Smooth muscle cell (in vitro differentiated cells): Measurements from ENCODE around the gene CDH13. TPM values are rescaled to one million over a fixed set of nuclear protein-coding genes. Genes with fewer than 3 reads are reported as not detected.

ENCODE experiments used
- DNase-seq: peaks from one replicate; lab custom pipeline; 2025; ENCODE audit not compliant: unreplicated experiment; lab: John Stamatoyannopoulos, UW
- H2AFZ ChIP-seq: fragments of 200-600 bp; sonication (generic); 2 replicates; pipeline ENCODE4 v1.6.0; 2016; ENCODE audit warnings: antibody characterized with exemption, low read depth, mild to moderate bottlenecking
- H3F3A ChIP-seq: fragments of 200-600 bp; sonication (generic); 2 replicates; pipeline ENCODE4 v1.6.0; 2017; ENCODE audit warnings: antibody characterized with exemption, low read depth
- H3K27ac ChIP-seq: fragments of 200-600 bp; sonication (generic); 2 replicates; pipeline ENCODE4 v1.5.1; 2016; ENCODE audit warnings: low read depth, mild to moderate bottlenecking
- H3K27me3 ChIP-seq: fragments of 200-600 bp; sonication (generic); 2 replicates; pipeline ENCODE4 v1.6.1; 2016; ENCODE audit warnings: low read depth, mild to moderate bottlenecking
- H3K36me3 ChIP-seq: fragments of 200-600 bp; sonication (generic); 2 replicates; pipeline ENCODE4 v1.5.1; 2016; ENCODE audit warnings: low read depth
- H3K4me1 ChIP-seq: fragments of 200-600 bp; sonication (generic); 2 replicates; pipeline ENCODE4 v1.5.1; 2016; ENCODE audit warnings: low read depth
- H3K4me2 ChIP-seq: fragments of 200-600 bp; sonication (generic); 2 replicates; pipeline ENCODE4 v1.6.0; 2016; ENCODE audit warnings: mild to moderate bottlenecking
- H3K4me3 ChIP-seq: fragments of 200-600 bp; sonication (generic); 2 replicates; pipeline ENCODE4 v1.5.1; 2016; ENCODE audit warnings: mild to moderate bottlenecking
- H3K79me2 ChIP-seq: fragments of 200-600 bp; sonication (generic); 2 replicates; pipeline ENCODE4 v1.6.0; 2016; ENCODE audit warnings: low read depth, mild to moderate bottlenecking
- H3K9ac ChIP-seq: fragments of 200-600 bp; sonication (generic); 2 replicates; pipeline ENCODE4 v1.6.0; 2016; ENCODE audit warnings: low read depth
- H3K9me3 ChIP-seq: fragments of 200-600 bp; sonication (generic); replicated peaks from 2 replicates; pipeline ENCODE4 v1.5.1; 2016; ENCODE audit warnings: low read depth
- H4K20me1 ChIP-seq: fragments of 200-600 bp; sonication (generic); 2 replicates; pipeline ENCODE4 v1.6.0; 2016; ENCODE audit warnings: low read depth
- WGBS: methylation state at CpG from one replicate; pipeline ENCODE4 v1.1.7; 2016; ENCODE audit warnings: low lambda C conversion rate; 5-methylcytosine and 5-hydroxymethylcytosine counted together
- polyA plus RNA-seq: library from polyadenylated mRNA; unstranded; fragments of >200 nt; fragmentation: Nextera tagmentation; extraction: Ambion mirVana; gene quantifications from 2 replicates; pipeline ENCODE4 v1.2.1, GENCODE V29; 2016
- total RNA-seq: library from RNA; depleted of rRNA; stranded (reverse); fragments of >200 nt; gene quantifications from 2 replicates; pipeline ENCODE4 v1.2.3, GENCODE V29; 2014
- TF ChIP-seq, protein P1 (sequence below): fragments of 200-600 bp; sonication (generic); IDR thresholded peaks from 2 replicates; pipeline ENCODE4 v1.5.1; 2017; ENCODE audit warnings: borderline replicate concordance, mild to moderate bottlenecking, antibody characterized with exemption; ENCODE audit not compliant: insufficient read depth, poor library complexity, severe bottlenecking

Gene CDH13
- total and polyA plus RNA-seq, 2 experiments from 2014 or later = 12.1 to 32.2 TPM

GRCh38 chr16:82643936-82644630 is 17.3 kb downstream of the CDH13 start:
- Histone ChIP-seq H3K27ac (no peak overlapping the region), H2AFZ (no peak overlapping the region), H3K4me1 (peaks cover 6% of the 10 kb centered on the region), H3K36me3 (no peaks in the 10 kb centered on the region), H3K4me3 (no peak overlapping the region), H4K20me1 (no peaks in the 10 kb centered on the region), H3F3A (no peaks in the 10 kb centered on the region), H3K79me2 (no peaks in the 10 kb centered on the region), H3K9me3 (no peaks in the 10 kb centered on the region), H3K27me3 (no peaks in the 10 kb centered on the region), H3K9ac (no peak overlapping the region), H3K4me2 (no peak overlapping the region)
- DNase-seq = no peak
- 57% methylated on average over 10 of the region's 10 CpGs for WGBS
- TF ChIP-seq, protein P1, sequence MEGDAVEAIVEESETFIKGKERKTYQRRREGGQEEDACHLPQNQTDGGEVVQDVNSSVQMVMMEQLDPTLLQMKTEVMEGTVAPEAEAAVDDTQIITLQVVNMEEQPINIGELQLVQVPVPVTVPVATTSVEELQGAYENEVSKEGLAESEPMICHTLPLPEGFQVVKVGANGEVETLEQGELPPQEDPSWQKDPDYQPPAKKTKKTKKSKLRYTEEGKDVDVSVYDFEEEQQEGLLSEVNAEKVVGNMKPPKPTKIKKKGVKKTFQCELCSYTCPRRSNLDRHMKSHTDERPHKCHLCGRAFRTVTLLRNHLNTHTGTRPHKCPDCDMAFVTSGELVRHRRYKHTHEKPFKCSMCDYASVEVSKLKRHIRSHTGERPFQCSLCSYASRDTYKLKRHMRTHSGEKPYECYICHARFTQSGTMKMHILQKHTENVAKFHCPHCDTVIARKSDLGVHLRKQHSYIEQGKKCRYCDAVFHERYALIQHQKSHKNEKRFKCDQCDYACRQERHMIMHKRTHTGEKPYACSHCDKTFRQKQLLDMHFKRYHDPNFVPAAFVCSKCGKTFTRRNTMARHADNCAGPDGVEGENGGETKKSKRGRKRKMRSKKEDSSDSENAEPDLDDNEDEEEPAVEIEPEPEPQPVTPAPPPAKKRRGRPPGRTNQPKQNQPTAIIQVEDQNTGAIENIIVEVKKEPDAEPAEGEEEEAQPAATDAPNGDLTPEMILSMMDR = no peak

GRCh38 chr16:82646504-82646903 is 19.7 kb downstream of the CDH13 start:
- H2AFZ ChIP-seq = no peak overlapping the region
- H4K20me1 ChIP-seq = no peaks in the 10 kb centered on the region
- H3K27ac ChIP-seq = no peak overlapping the region
- no peak for DNase-seq
- H3K36me3 ChIP-seq = no peaks in the 10 kb centered on the region
- no peak overlapping the region for H3K4me2 ChIP-seq
- no peak overlapping the region for H3K4me3 ChIP-seq
- H3F3A ChIP-seq = no peaks in the 10 kb centered on the region
- no peaks in the 10 kb centered on the region for H3K9me3 ChIP-seq
- peaks cover 6% of the 10 kb centered on the region for H3K4me1 ChIP-seq
- TF ChIP-seq, protein P1 = no peak
- H3K79me2 ChIP-seq = no peaks in the 10 kb centered on the region
- no peak overlapping the region for H3K9ac ChIP-seq
- 86% methylated on average over 3 of the region's 3 CpGs for WGBS
- H3K27me3 ChIP-seq = no peaks in the 10 kb centered on the region

DNA sequence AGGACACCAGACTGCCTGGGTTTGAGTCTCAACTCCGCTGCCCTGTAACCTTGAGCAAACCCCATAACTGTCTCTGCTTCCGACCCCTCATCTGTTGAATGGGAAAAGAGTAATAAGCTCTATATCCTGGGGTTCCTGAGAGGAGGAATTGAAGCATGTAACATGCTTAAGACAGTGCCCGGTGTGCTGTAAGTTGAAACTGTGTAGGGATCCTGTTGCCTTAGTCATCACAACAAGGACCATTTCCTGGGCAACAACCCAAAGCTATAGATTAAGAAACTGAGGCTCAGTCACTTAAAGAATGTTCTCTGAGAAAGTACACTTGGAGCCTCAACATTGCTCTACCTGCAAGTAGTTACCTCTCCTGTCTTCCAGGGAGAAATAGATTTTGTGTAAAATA is 23.0 kb downstream of the CDH13 start:
- Histone ChIP-seq H4K20me1 (no peaks in the 10 kb centered on the region), H3K36me3 (no peaks in the 10 kb centered on the region), H2AFZ (no peak overlapping the region), H3F3A (peaks cover 14% of the 10 kb centered on the region), H3K9me3 (no peaks in the 10 kb centered on the region), H3K27me3 (no peaks in the 10 kb centered on the region), H3K4me3 (no peak overlapping the region), H3K9ac (no peak overlapping the region), H3K27ac (no peak overlapping the region), H3K4me1 (peaks cover 6% of the 10 kb centered on the region), H3K4me2 (no peak overlapping the region), H3K79me2 (no peaks in the 10 kb centered on the region)
- DNase-seq = no peak
- 92% methylated on average over 3 of the region's 3 CpGs for WGBS
- TF ChIP-seq, protein P1 = no peak

DNA sequence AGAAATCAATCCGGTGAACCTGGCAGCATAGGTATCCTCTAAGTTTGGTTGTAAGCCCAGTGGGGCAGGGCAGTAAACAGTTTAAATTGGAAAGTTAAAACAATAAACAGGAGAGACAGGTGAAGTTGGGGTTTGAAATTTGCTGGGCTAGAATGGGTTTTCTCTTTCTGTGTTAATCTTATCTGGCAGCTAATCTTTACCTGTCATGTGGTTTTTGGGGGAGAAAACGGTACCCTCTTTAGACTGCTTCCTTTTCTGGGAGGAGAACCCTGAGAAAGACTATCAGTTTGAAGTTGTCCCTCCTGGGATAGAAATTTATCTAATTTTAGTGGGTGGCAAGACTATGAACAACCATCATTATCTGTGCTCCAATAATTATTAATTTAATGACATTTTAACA is 24.0 kb downstream of the CDH13 start:
- H3K79me2 ChIP-seq = no peaks in the 10 kb centered on the region
- H3K9ac ChIP-seq = no peak overlapping the region
- no peaks in the 10 kb centered on the region for H3K9me3 ChIP-seq
- no peak overlapping the region for H3K4me3 ChIP-seq
- H3K36me3 ChIP-seq = no peaks in the 10 kb centered on the region
- peaks cover 18% of the 10 kb centered on the region for H3F3A ChIP-seq
- no peak overlapping the region for H3K4me2 ChIP-seq
- no peak for DNase-seq
- no peak overlapping the region for H3K27ac ChIP-seq
- TF ChIP-seq, protein P1 = no peak
- peaks cover 6% of the 10 kb centered on the region for H3K4me1 ChIP-seq
- 41% methylated on average over 2 of the region's 2 CpGs for WGBS
- no peak overlapping the region for H2AFZ ChIP-seq
- H3K27me3 ChIP-seq = no peaks in the 10 kb centered on the region
- H4K20me1 ChIP-seq = no peaks in the 10 kb centered on the region
